GM19238 (cell line): Measurements from ENCODE around the gene TEAD1.

Experiments
- DNase-seq: peaks from one replicate; pipeline ENCODE4 v3.0.0; 2011; ENCODE audit warnings: low spot score; ENCODE audit not compliant: insufficient read length

TEAD1 gene

DNA sequence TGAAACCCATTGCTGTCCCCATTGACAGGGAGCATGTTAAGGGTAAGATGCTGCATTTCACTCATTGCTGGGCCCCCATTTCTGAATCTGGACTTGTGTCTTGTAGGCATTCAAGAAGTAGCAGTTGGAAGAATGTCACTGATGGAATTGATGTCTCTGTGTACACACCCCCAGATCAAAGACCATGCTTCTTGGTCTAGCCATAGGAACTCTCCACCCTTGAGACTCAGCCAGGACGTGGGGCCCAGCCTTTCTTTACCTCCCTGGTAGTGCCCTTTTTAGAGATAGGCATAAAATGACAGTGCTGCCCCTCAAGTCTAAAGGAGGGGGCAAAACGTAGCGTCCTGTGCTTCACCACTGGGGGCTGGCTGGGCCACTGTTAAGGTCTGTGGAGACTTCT, 135.1 kb downstream of the TEAD1 start:
- no peak for DNase-seq

DNA sequence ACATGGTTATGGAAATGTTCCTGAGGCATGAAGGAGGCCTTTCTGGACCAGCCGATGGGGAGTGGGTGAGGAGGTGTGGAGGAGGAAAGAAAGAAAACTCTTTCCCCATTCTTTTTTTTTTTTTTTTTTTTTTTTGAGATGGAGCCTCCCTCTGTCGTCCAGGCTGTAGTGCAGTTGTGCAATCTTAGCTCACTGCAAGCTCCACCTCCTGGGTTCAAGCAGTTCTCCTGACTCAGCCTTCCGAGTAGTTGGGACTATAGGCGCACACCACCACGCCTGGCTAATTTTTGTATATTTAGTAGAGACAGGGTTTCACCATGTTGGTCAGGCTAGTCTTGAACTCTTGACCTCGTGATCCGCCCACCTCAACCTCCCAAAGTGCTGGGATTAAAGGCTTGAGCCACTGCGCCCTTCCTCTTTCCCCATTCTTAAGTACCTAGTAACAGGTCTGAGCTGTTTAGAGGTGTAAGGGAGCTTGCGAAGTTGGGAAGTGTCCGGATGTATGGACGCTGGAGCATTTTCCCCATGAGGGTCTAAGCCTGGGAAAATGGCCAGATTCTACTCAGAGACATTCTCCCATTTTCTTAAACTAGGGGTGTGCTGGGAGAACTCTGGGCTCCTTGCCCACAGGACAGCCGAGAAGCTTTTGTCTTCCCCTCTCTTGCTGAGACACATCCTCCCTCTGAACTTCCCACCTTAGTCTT, 135.8 kb downstream of the TEAD1 start:
- DNase-seq: no peak

DNA sequence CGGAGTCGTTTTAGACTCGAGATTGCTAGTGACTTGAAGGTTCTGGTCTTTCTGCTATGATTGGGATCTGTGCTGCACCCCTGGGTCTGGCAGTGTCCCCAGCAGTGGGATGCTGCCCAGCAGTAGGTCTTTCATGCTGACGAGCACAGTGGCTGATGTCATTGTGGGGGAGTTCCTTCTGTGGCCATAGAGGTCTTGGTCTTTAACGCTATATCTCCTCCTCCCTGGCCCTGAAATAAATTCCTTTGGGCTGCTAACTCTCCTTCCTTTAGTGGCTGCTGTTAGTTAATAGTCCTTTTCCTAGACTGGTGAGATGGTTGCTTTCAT, 136.3 kb downstream of the TEAD1 start:
- DNase-seq: no peak

DNA sequence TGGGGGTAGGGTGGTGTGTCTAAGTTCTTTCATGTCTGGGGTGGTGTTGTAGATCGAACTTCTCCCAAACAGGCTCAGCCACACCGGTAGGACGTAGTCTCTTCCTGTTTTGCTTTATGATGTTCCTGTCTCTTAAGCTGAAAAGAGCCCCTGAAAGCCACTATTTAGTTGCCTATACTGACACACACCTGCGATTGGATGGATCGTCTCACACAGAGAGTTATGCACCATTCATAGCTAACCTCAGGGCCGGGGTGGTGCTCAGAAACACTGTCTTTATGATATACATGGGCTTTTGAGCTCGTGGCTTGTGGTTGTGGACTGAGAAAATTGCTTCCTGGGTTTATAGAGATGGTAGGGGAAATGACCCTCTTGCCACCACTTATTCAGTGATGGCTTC, 137.6 kb downstream of the TEAD1 start:
- no peak for DNase-seq

DNA sequence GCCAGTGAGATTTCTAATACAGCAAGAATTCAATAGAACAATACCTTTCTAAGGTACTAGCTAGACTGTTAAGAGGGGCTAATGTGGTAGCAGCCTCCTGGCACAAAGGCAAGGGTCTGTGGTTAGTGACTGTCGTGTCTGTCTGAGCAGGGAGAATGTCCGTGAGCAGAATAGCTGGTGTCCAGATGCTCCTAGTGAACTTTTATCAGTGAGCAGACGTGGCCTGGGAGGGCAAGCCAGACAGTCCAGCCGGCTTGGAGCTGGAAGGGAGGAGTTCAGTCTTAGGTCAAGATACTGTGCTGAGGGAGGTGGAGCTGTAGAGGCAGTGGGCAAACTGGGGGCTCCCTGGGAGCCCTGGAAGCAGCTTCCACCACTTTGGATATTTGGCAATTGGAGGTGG, 138.6 kb downstream of the TEAD1 start:
- no peak for DNase-seq

DNA sequence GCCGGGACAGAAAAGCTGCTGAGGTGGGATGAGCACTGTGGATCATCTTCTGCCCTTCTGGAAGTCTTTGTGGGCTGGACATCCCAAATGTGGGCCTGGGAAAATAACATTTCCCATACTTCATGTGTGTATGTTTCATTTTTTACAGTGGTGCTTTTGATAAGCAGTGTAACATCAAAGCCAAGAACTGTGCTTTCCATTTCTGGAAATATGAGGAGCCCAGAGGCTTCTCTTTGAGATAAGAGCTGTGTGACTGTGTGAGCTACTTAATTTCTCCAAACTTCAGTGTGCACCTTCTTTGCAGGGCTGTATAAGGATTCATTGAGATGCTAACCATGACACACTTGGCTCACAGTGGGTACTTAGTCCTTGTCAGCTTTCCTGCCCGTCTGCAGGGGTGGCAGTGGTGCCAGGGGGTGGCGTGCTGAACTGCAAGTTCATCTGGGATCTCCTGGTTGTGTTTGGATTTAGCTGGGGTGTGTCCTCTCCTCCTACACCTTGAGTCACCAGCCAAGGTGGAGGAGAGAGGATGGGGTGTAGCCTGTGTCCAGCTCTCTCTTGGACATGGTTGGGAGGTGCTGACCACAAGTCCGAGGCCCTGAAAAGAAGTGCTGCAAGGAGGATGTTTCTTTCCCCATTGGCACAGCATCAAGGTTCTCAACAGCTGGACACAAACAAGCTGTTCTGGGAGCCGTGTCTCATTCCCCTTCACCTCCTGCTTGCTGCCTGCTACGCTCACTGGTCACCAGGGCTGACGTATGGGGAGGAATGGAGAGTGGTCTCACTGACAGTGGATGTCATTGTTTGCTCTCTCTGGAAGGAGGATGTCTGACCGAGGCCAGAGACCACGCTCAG, 139.4 kb downstream of the TEAD1 start:
- DNase-seq: no peak

DNA sequence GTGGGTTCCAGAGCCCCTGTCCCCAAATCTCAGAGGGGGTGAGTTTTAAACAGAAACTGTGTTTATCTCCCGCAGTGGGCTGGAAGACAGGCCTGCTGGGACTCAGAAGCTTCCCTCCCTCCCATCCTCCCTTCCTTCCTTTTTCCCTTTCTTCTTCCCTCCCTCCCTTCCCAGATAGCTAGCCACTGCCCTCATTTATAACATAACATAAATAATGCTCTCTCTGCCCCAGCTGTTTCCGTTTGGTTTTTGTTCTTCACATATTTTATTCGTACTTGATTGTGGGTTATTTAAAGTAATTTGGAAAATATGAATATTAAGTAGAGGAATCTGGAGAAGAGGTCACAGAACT, 140.9 kb downstream of the TEAD1 start:
- no peak for DNase-seq

DNA sequence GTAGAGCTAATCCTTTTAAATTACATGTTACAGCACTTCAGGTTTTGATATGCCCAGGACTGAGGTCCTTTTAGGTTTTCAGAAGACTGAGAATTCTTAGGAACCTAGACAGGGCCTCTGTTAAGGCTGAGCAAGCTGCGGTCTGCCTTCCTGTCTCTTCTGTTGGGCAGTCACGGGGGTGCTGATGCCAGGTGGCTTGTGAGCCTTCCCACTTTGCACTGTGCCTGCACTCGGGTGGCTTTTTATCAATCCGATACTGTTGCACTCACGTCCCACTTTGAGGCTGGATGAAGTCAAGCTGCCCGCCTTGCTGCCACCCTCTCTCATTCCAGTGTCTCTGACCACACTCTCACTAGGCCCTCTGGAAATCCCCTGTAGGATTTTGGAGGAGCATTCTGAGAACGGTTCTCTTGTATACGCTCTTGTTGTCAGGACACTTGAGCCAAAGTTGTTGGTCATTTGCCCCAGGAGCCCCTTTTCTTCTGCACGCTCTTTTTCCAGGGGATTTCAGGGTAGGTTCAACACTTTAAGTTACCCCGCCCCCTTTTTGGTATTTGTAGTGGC, 141.8 kb downstream of the TEAD1 start:
- no peak for DNase-seq

DNA sequence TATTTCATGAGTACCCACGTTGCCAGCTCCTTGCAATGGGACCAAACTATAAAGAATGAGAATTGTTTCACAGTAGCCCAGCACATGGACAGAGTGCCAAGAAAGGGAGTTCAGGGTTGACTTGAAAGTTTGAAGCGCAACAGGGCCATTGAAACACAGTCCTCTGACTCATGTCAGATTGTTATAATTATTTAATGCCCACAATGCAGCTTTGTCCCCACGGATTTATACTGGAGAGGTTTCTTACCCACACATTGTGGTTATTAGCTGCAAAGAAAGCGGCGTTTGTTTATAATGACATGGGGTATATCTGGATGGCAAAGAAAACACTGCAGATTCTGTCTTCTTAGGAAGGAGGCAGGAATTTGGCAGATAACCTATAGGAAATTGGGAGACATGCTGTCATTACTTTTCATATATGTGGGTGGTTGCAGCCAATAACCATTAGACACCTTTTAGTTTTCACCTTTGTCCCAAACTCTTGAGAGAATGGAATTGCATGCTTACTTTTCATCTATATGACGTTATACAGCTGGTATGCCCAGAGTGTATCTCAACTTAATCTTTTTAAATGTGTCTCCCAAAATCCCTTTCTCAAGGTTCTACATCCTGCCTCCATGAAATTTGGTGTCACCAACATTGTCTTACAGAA, 143.6 kb downstream of the TEAD1 start:
- DNase-seq: no peak

DNA sequence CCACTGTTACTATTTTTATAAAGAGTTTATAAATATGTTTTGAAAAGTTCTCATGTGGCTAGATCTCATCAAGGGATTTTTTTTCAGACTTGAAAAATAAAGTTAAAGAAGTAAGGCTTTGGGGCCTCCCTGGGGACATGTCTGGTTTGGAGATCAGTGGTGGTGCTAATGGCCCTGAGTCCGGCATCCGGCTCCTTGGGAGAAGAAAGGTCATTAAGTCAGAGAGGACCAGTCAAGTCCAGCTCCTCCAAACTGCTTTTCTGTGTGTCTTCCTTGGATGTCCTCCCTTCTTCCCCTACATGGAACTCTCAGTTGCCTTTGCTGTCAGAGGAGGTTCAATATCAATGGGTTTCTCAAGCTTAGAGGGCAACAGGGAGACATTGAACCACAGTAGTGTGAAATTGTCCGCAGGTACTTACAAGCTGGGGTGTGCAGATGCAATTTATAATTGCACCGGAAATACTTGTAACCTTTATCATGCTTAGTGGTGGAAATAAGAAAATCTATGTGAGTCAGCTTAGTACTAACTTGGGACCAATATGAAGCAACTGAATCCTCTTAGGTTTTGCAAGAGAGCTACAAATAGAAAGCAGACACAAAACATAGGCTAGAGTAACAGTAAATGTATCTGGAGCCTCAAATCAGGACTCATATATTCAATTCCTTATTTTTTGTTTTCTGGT, 144.3 kb downstream of the TEAD1 start:
- DNase-seq: no peak

DNA sequence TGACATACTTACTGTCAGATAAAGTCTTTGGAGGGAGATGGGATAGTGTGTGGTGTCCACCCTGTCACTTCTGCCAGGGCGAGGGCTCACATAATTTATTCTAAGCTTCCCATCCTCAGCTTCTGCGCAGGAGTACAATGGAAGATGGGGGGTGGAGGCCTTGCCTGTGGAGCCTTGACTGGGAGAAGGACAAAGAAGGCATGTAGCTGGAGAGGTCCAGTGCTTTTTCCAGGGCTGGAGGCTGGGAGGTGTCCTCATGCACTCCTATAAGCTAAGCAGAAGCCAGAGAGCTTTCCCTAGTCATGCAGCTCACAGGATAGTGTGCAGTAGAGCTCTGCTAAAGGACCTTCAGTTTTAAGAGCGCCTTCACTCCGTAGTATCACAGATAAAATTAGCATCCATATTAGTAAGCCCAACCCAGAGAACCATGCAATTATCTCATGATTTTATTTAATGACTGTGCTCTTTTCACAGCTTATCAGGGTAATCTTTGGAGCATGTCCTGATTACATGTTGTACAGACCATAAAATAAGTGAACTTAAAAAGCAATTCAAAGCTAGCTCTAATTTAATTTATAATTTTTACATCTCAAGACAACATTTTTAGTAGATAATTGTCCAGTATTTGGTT, 148.3 kb downstream of the TEAD1 start:
- no peak for DNase-seq

DNA sequence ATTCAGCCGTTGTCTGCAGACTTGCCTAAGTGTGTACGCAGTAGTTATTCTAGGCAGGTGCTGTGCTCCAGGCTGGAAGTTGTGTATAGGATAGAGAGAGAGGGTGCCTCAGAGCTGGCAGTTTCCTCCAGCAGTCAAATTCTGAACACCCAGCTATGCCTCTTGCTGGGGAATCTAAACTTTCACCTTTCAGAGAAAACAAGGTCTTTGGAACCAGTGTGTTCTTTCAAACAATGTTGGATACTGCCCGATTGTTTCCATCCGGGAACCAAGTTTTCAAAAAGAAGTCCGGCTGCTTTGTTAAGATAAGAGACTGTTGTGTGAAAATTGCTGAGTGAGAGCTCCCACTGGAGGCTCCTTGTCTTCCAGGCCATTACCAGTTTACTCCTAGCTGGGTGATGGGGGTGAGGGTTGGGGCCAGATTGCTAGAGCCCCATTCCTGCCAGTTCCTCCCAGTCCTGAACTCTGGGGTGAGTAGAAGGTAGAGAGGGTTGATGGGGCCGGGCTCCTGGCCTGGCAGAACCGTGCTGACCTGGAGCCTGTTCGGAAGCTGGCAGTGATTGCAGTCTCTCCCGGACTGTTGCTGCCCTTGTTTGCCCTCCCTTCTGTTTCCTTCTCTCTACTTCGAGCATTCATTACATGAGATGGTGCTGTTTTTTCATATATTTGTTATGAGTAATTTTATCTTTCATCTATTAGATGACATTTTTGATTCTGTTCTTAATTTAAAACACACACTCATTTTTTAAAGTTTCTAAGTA, 150.2 kb downstream of the TEAD1 start:
- no peak for DNase-seq

DNA sequence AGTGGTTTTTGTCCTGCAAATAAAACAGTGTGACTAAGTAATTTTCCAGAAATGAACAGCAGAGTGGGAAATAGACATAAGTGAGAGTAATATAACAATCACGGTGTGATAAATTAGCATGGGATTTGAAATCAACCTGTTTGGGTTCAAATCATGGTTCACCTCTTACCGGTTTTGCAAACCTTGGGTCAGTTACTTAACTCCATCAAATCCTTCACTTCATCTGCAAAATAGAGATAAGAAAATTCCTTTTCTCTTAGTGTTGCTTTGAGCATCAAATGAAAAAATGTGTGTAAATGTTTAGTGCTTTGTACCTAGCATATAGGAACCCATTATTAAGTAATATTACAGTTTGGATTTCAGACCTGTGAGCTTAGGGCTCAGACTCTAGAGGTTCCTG, 152.2 kb downstream of the TEAD1 start:
- no peak for DNase-seq

DNA sequence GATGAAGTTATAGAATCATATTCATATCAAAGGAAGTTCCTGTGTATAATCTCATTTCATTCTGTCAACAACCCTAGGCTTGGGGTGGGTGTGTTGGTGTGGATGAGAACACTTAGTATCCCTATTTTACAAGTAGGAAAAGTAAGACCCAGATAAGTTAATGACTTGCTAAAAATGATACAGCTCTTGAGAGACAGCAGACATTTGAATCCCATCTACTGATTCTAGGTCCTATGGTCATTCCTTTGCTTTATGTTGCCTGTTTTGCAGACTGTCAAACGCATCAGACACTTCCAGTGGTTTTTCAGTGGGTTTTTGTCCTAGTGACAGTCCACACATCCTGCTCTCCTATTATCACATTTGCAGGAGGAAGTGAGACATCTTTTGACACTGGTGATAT, 153.1 kb downstream of the TEAD1 start:
- no peak for DNase-seq

DNA sequence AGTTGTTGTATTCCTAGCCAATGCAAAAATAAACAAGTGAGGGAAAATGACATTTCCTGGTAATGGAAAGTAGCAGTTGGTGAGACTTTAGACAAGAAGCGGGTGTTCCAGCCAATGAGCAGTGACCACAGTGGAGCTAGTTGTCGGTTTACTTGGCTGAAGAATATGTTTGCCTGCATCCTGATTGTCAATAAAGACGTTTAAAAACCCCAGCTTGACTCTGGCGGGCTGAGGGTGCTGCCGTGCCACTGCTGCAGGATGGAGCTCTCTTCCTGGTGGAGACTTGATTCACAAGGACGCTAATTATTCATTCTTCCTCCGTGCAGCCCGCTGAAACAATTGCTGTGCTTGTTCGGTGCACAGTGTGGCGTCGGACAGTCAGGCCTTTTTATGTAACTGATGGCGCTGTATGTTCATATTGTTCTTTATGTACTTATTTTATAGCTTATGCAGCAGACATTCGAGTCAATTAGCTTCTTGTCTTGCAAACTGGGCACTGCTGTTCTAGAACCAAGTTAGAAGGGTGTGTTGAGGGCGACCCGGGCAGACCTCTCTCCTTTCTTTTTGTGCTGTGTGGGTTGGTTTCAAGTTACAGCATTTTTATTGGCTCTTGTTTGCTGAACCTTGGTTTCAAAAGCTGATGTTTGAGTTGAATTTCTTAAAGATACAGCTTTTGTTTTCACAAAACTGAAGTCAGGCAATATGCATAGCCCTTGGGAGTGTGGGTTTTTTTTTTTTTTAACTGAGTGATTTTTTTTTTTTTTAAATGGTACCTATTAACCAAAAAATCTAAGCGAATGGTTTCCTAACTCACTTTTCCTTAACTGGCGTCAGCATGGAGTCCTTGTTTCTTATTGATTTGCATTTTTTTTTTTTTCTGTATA, 153.9 kb downstream of the TEAD1 start:
- DNase-seq: no peak

DNA sequence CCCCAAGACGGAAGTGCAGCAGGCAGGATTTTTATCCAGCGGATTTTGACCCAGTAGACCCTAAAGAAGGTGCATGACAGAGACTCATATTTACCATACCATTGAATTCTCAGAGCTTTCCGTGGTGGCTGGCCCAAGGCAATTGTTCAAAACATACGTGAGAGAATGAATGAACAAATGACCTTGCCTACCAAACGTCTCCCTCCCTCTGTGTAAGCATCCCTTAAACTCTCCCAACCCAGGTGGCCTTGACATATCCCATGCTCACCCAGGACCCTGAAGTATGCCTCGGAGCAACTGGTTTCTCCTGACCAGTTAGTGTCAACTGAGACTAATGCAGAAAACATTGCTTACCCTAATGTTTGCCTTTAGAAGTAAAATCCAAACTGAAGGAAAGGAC, 154.9 kb downstream of the TEAD1 start:
- DNase-seq: no peak

DNA sequence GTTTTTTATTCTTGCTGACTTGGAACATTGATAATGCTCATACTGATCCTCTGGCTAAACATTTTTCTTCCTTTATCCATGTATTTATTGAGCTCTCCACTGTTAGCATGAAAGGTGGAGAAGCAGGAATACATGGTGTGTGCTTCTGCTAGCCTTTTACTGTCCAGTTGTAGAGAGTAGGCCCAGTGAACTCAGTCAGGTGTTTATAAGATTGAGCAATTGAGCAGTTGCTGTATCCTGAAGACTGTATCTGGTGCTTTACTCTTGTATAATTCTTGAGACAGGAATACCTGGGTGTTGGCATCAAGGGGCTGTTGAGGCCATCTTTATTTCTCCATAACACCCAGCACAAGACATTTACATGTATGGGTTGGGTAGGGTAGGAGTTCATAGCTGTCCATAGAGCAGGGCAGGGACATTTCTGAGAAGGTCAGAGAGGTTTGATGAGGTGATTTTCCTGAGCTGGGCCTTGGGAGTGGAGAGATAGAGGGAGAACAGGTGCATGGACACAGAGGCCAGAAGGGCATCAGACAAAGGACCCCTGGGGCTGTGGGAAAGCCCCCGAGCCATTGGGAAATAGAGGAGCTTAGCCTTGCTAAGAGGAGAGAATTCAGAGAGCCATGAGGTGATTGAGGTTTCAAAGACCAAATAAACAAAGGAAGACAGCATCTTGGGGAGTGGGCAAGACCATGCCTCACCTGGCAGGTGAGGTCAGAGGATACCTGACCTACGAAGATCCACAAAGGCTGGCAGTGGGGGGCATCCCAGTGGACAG, 155.5 kb downstream of the TEAD1 start:
- DNase-seq: no peak

DNA sequence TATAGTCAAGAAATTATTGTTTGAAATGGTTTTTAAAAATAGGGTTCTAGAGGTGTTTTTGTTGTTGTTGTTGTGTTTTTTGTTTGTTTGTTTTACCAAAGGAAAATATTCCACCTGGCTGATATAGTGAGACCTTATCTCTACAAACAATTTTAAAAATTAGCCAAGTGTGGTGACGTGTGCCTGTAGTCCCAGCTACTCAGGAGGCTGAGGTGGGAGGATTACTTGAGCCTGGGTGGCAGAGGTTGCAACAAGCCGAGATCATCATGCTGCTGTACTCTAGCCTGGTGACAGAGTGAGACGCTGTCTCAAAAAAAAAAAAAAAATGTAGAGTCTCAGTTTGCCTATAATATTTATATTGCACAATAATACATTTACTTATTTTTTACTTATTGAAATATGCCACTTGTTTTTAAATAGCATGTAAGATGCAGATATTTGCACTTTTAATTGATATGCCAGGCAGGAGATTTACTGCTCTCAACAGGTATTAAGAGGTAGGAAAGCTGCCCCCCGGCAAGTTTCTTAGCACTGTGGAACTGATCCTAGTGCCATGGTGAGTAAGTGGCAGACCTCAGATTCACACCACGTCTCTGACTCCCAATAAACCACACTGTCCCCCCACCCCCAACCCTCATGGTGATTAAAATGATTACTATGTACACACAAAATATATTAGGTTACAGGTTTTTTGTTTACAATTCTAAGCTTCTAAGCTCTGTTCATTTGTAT, 157.4 kb downstream of the TEAD1 start:
- no peak for DNase-seq
